ENCODE measurements around the gene MRPS9. TPM values are rescaled to one million over a fixed set of nuclear protein-coding genes. Genes with fewer than 3 reads are reported as not detected.
A peak's percentile ranks its signal among the peaks of the same experiment; 100 is the strongest.

Gene MRPS9
- polyA plus RNA-seq, 1 experiment: 36.1 TPM

DNA sequence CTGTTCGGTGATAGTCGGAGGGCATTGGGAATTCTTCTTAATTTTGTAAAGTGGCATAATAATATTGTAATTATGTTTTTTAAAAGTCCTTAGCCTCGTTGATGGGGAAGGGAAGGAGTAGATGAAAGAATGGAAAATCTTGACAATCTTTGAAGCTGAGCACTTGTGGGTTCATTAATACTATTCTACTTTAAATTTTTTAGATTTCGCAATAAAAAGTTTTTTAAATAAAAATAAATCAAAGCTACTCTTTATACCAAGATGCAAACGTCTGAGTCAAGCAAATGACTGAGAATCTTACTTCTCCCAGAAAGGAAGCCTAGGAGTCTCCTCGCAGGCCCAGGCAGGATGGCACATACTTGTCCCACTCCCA, 105.2 kb downstream of the MRPS9 start:
- Histone ChIP-seq H3K9me3 (ENCODE audit: control insufficient read depth, insufficient read depth, low read length) (no peaks in the 10 kb centered on the region), H3K4me3 (ENCODE audit: low read depth, low read length) (0 out of 2 replicates have a peak overlapping the region, but pooled peaks have one; percentile 38), H3K27me3 (ENCODE audit: control insufficient read depth, insufficient read depth, low read length) (peaks cover 45% of the 10 kb centered on the region), H3K27ac (ENCODE audit: low read depth, low read length) (no peak overlapping the region)
- ChIA-PET CTCF (interaction anchor here (1.1 kb wide), 1 partner anchor 28 kb away, joined by 6 read pairs; no protein-coding TSS in a partner anchor), POLR2A (no interaction called here)
- DNase-seq (ENCODE audit: low read depth, low spot score): no peak
- TF ChIP-seq CTCF (IDR thresholded peaks at IDR 0.05; ENCODE audit: low read depth, low read length): no peak

DNA sequence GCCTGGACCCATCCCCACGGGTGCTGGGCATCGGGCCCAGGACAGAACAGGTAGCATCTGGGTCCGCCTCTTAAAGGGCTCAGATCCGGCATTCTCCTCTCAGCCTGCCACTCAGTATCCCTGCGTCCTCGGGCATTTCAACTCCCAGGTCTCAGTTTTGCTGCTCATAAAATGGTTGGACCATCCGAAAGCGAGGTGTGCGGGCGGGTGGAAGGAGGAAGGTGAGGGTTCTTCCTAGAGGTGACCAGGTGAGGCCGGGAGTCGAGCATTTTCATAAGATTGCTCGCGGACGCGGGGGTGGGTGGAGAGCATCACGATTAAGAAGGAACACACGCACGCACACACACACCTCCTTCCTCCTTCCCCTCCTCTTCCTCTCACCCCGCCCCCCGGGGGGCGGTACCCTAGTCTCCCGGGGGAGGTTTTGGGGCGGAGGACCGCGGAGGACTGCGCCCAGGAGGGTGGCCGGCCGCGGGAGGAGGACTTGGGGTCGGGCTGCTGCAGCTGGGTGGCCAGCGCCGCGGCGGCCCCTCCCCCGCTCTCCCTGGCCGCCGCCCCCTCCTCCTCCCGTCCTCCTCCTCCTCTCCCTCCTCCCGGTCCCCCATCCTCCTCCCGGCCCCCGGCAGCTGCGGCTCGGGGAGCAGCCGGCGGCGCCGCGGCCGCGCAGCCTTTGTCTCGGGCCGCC, 105.7 kb downstream of the MRPS9 start:
- H3K4me3 ChIP-seq (ENCODE audit: low read depth, low read length): peak overlapping the region; percentile 38

GRCh38 chr2:105144152-105144940, 106.5 kb downstream of the MRPS9 start:
- TF ChIP-seq CTCF (IDR thresholded peaks at IDR 0.05; ENCODE audit: low read depth, low read length): no peak
- Histone ChIP-seq H3K4me3 (ENCODE audit: low read depth, low read length) (peak overlapping the region; percentile 41), H3K9me3 (ENCODE audit: control insufficient read depth, insufficient read depth, low read length) (no peaks in the 10 kb centered on the region), H3K27ac (ENCODE audit: low read depth, low read length) (no peak overlapping the region), H3K27me3 (ENCODE audit: control insufficient read depth, insufficient read depth, low read length) (peaks cover 44% of the 10 kb centered on the region)
- no peak for DNase-seq (ENCODE audit: low read depth, low spot score)
- ChIA-PET CTCF (interaction anchor here (1.1 kb wide), 1 partner anchor 28 kb away, joined by 3 read pairs; no protein-coding TSS in a partner anchor), POLR2A (no interaction called here)

More for the DNA sequence above, 105.7 kb downstream of the MRPS9 start:
- no peak for TF ChIP-seq CTCF (IDR thresholded peaks at IDR 0.05; ENCODE audit: low read depth, low read length)
- Histone ChIP-seq H3K27ac (ENCODE audit: low read depth, low read length) (no peak overlapping the region), H3K27me3 (ENCODE audit: control insufficient read depth, insufficient read depth, low read length) (peaks cover 44% of the 10 kb centered on the region), H3K9me3 (ENCODE audit: control insufficient read depth, insufficient read depth, low read length) (no peaks in the 10 kb centered on the region)
- ChIA-PET POLR2A (no interaction called here), CTCF (interaction anchor here (1.1 kb wide), 1 partner anchor 29 kb away, joined by 6 read pairs; no protein-coding TSS in a partner anchor)
- DNase-seq (ENCODE audit: low read depth, low spot score): no peak

GRCh38 chr2:105144941-105145300, 107.1 kb downstream of the MRPS9 start:
- no peaks in the 10 kb centered on the region for H3K9me3 ChIP-seq (ENCODE audit: control insufficient read depth, insufficient read depth, low read length)
- no peak for TF ChIP-seq CTCF (IDR thresholded peaks at IDR 0.05; ENCODE audit: low read depth, low read length)
- DNase-seq (ENCODE audit: low read depth, low spot score): no peak
- no peak overlapping the region for H3K4me3 ChIP-seq (ENCODE audit: low read depth, low read length)
- ChIA-PET CTCF (interaction anchor here (1.1 kb wide), 1 partner anchor 29 kb away, joined by 3 read pairs; no protein-coding TSS in a partner anchor), POLR2A (no interaction called here)
- H3K27ac ChIP-seq (ENCODE audit: low read depth, low read length): no peak overlapping the region
- H3K27me3 ChIP-seq (ENCODE audit: control insufficient read depth, insufficient read depth, low read length): peaks cover 44% of the 10 kb centered on the region

- H3K9me3 ChIP-seq (ENCODE audit: control insufficient read depth, insufficient read depth, low read length): no peaks in the 10 kb centered on the region
- H3K27me3 ChIP-seq (ENCODE audit: control insufficient read depth, insufficient read depth, low read length): peaks cover 25% of the 10 kb centered on the region
- POLR2A ChIA-PET: no interaction called here
- no peak overlapping the region for H3K27ac ChIP-seq (ENCODE audit: low read depth, low read length)
- DNase-seq (ENCODE audit: low read depth, low spot score): no peak
- TF ChIP-seq CTCF (IDR thresholded peaks at IDR 0.05; ENCODE audit: low read depth, low read length): no peak
- H3K4me3 ChIP-seq (ENCODE audit: low read depth, low read length): no peak overlapping the region
- CTCF ChIA-PET: interaction anchor here (1.3 kb wide), 1 partner anchor 35 kb away, joined by 3 read pairs; no protein-coding TSS in a partner anchor
Measured at GRCh38 chr2:105149272-105149671, 111.4 kb downstream of the MRPS9 start.
